HCT116 (cell line): ENCODE measurements around the gene PTPN1. TPM values are rescaled to one million over a fixed set of nuclear protein-coding genes. Genes with fewer than 3 reads are reported as not detected.
A peak's percentile ranks its signal among the peaks of the same experiment; 100 is the strongest.
"Not testable (repeated sequence)": the region's sequence is repeated elsewhere in the genome, so short reads cannot be mapped to it uniquely, and the experiment has no call there.

Experiments used
- ATAC-seq: fragments of 200-7000 bp; cut with Tn5 transposase; 2 replicates; pipeline ENCODE4 v1.9.1; 2020; ENCODE audit warnings: mild to moderate bottlenecking, moderate library complexity
- BruUV-seq: library from RNA; stranded (reverse); fragments of 400-500 nt; replicated peaks from 2 replicates; lab custom pipeline; 2021; lab: Mats Ljungman, UMichigan
- CTCF ChIA-PET: fragments of 300-600 bp; sonication (Branson Sonifier 250); formaldehyde crosslinking; loops from one replicate; lab custom pipeline; 2021; ENCODE audit warnings: antibody characterized with exemption; lab: Charles Lee
- POLR2A ChIA-PET: fragments of 300-600, 350-600 bp; sonication (Branson Sonifier 250); formaldehyde crosslinking; loops from one replicate; lab custom pipeline; 2021; ENCODE audit warnings: antibody characterized with exemption; lab: Charles Lee
- RAD21 ChIA-PET, 2 experiments: fragments of 300-600 bp; sonication (Branson Sonifier 250); formaldehyde crosslinking; loops; one replicate each; lab custom pipeline; 2023; ENCODE audit warnings: low total read pairs in 2 of 2; ENCODE audit not compliant: uncharacterized antibody in 2 of 2, unreplicated experiment in 2 of 2, low non-redundant PET in 1 of 2; lab: Charles Lee
- DNase-seq: peaks from one replicate; pipeline ENCODE4 v3.0.0-alpha.2; 2010; ENCODE audit warnings: low read depth, low spot score
- H2AFZ ChIP-seq: fragments of 200-600 bp; shearing (Covaris generic), sonication (generic); 2 replicates; pipeline ENCODE4 v1.6.1; 2017; ENCODE audit warnings: low read depth, mixed run types, mixed read lengths, antibody characterized with exemption, low read length; ENCODE audit not compliant: poor library complexity, severe bottlenecking
- H3K27ac ChIP-seq: 2 replicates; pipeline ENCODE4 v1.5.1; 2012; ENCODE audit warnings: low read depth, low read length
- H3K27me3 ChIP-seq: fragments of 200-600 bp; sonication (generic); 2 replicates; pipeline ENCODE4 v1.6.1; 2016; ENCODE audit warnings: mixed run types, low read length, mixed read lengths; ENCODE audit not compliant: insufficient read depth
- H3K36me3 ChIP-seq, 2 experiments: fragments of 200-500 bp in 1 of 2; fragments of 200-600 bp in 1 of 2; sonication (Bioruptor generic) in 1 of 2; sonication (generic) in 1 of 2; 2 replicates each; pipeline versions ENCODE4 v1.5.1 to v1.6.1; 2014 to 2016; ENCODE audit warnings: low read length in 2 of 2, inconsistent platforms in 1 of 2, mixed read lengths in 1 of 2, mixed run types in 1 of 2; ENCODE audit not compliant: insufficient read depth in 2 of 2, control insufficient read depth in 1 of 2
- H3K4me1 ChIP-seq, 2 experiments: fragments of 200-600 bp in 1 of 2; sonication (generic) in 1 of 2; 2 replicates each; pipeline versions ENCODE4 v1.5.1 to v1.6.1; 2012 to 2017; ENCODE audit warnings: low read length in 2 of 2, inconsistent platforms in 1 of 2, mild to moderate bottlenecking in 1 of 2, mixed read lengths in 1 of 2, mixed run types in 1 of 2, moderate library complexity in 1 of 2; ENCODE audit not compliant: insufficient read depth in 2 of 2, control insufficient read depth in 1 of 2
- H3K4me2 ChIP-seq: fragments of 200-600 bp; sonication (generic); 2 replicates; pipeline ENCODE4 v1.6.1; 2017; ENCODE audit warnings: mixed run types, low read length, mixed read lengths
- H3K4me3 ChIP-seq, 2 experiments: fragments of 200-600 bp in 1 of 2; sonication (generic) in 1 of 2; replicated peaks in 1 of 2; 2 replicates each; pipeline ENCODE4 v1.5.1; 2011 to 2016; ENCODE audit warnings: low read length in 2 of 2, control low read depth in 1 of 2, low read depth in 1 of 2, mild to moderate bottlenecking in 1 of 2, mixed read lengths in 1 of 2, mixed run types in 1 of 2
- H3K79me2 ChIP-seq: fragments of 200-600 bp; sonication (generic); 2 replicates; pipeline ENCODE4 v1.6.1; 2017; ENCODE audit warnings: mild to moderate bottlenecking, mixed run types, low read length, moderate library complexity, mixed read lengths; ENCODE audit not compliant: insufficient read depth
- H3K9ac ChIP-seq: fragments of 200-600 bp; sonication (generic); 2 replicates; pipeline ENCODE4 v1.6.1; 2016; ENCODE audit warnings: low read length, mixed read lengths
- H3K9me2 ChIP-seq: fragments of 200-600 bp; sonication (generic), shearing (Covaris generic); 2 replicates; pipeline ENCODE4 v1.6.1; 2017; ENCODE audit warnings: mixed run types, mild to moderate bottlenecking, moderate library complexity; ENCODE audit not compliant: insufficient read depth
- H3K9me3 ChIP-seq, 2 experiments: fragments of 200-500 bp in 1 of 2; fragments of 200-600 bp in 1 of 2; sonication (Bioruptor generic) in 1 of 2; sonication (generic) in 1 of 2; 2 replicates each; pipeline ENCODE4 v1.6.1; 2014 to 2017; ENCODE audit warnings: low read length in 2 of 2, mixed read lengths in 2 of 2, inconsistent platforms in 1 of 2, low read depth in 1 of 2, mild to moderate bottlenecking in 1 of 2, mixed run types in 1 of 2, moderate library complexity in 1 of 2; ENCODE audit not compliant: control insufficient read depth in 1 of 2, insufficient read depth in 1 of 2
- H4K20me1 ChIP-seq: fragments of 200-600 bp; sonication (generic), shearing (Covaris generic); 2 replicates; pipeline ENCODE4 v1.6.1; 2017; ENCODE audit warnings: mixed run types, mild to moderate bottlenecking, moderate library complexity; ENCODE audit not compliant: insufficient read depth
- CBX3 ChIP-seq: IDR thresholded peaks from 2 replicates; pipeline ENCODE4 v1.6.1; 2012; ENCODE audit warnings: low read depth
- EZH2phosphoT487 ChIP-seq: fragments of 200-600 bp; IDR thresholded peaks from 2 replicates; pipeline ENCODE4 v1.6.1; 2018; ENCODE audit warnings: antibody characterized with exemption, borderline replicate concordance
- POLR2AphosphoS5 ChIP-seq: IDR thresholded peaks from 2 replicates; pipeline ENCODE4 v1.6.1; 2011; ENCODE audit warnings: mild to moderate bottlenecking, low read depth, low read length, moderate library complexity
- RAD21 ChIP-seq: IDR thresholded peaks from 2 replicates; pipeline ENCODE4 v1.6.1; 2012; ENCODE audit warnings: low read depth, mild to moderate bottlenecking
- SP1 ChIP-seq: IDR thresholded peaks from 2 replicates; pipeline ENCODE4 v1.6.1; 2012; ENCODE audit warnings: low read depth
- SRF ChIP-seq: IDR thresholded peaks from 2 replicates; pipeline ENCODE4 v1.6.1; 2012; ENCODE audit warnings: low read depth
- intact Hi-C: fragments of 100-400 bp; cut with micrococcal nuclease; formaldehyde crosslinking; loops from 2 replicates; pipeline ENCODE4 v1.10.0; 2022
- total RNA-seq: library from RNA; stranded (reverse); gene quantifications from one replicate; pipeline ENCODE4 v1.2.1, GENCODE V29; 2021; ENCODE audit not compliant: unreplicated experiment
- TF ChIP-seq, protein P1 (sequence below): IDR thresholded peaks from 2 replicates; pipeline ENCODE4 v1.6.1; 2012

The PTPN1 gene
- total RNA-seq, 1 experiment from 2014 or later, result 47.5 TPM

- Histone ChIP-seq H3K9me2 (no peaks in the 10 kb centered on the region), H3K27ac (peak overlapping the region; percentile 93; the same call in 1 of the 2 replicates), H3K4me1 (peaks cover 90 to 99% of the 10 kb centered on the region in 2 experiments), H2AFZ (no peak overlapping the region), H3K4me3 (no peak overlapping the region), H3K79me2 (peaks cover 87% of the 10 kb centered on the region), H4K20me1 (no peaks in the 10 kb centered on the region), H3K9ac (peak overlapping the region; percentile 63), H3K27me3 (no peaks in the 10 kb centered on the region), H3K36me3 (no peaks in the 10 kb centered on the region), H3K9me3 (no peaks in the 10 kb centered on the region), H3K4me2 (peak overlapping the region; percentile 84)
- no peak for DNase-seq
- TF ChIP-seq POLR2AphosphoS5, result no peak
- no peak for TF ChIP-seq EZH2phosphoT487
- no peak for TF ChIP-seq CBX3
- TF ChIP-seq, protein P1, sequence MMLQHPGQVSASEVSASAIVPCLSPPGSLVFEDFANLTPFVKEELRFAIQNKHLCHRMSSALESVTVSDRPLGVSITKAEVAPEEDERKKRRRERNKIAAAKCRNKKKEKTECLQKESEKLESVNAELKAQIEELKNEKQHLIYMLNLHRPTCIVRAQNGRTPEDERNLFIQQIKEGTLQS, result no peak
- no peak for TF ChIP-seq RAD21
- TF ChIP-seq SRF, result no peak
- no peak for ATAC-seq
- intact Hi-C loops, result no loop called here
- CTCF ChIA-PET, result interaction anchor here (0.7 to 1.4 kb wide), 2 partner anchors 54 to 60 kb away, joined by 3 to 7 read pairs; no protein-coding TSS in a partner anchor
- POLR2A ChIA-PET, result no interaction called here
- RAD21 ChIA-PET, result no interaction called here
- BruUV-seq, result no TSS peak
Observed at GRCh38 chr20:50538276-50538675, 28.1 kb downstream of the PTPN1 start.

DNA sequence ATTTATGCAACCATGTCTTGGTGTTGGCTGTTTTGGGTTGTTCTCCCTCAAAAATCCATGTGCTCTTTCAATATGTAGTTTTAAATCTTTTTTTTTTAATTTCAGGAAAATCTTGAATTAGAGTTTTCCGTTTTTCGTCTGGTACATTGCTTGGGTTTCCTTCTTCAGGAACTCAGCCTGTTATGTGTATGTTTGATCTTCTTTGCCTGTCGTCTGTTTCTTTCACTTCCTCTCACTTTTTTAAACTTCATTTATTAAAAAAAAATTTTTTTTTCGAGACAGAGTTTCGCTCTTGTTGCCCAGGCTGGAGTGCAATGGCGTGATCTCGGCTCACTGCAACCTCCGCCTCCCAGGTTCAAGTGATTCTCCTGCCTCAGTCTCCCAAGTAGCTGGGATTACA is 29.6 kb downstream of the PTPN1 start:
- H4K20me1 ChIP-seq, DNase-seq, H3K27me3 ChIP-seq, H3K36me3 ChIP-seq, POLR2A ChIA-PET, H2AFZ ChIP-seq, ATAC-seq, H3K9me2 ChIP-seq, RAD21 ChIA-PET, BruUV-seq, H3K9me3 ChIP-seq: not testable (repeated sequence)
- Histone ChIP-seq H3K79me2 (peaks cover 87% of the 10 kb centered on the region), H3K9ac (peak overlapping the region; percentile 63), H3K4me1 (peaks cover 93 to 98% of the 10 kb centered on the region in 2 experiments), H3K4me3 (peak overlapping the region in 1 of 2 experiments; percentile 45; a peak in 1 of 4 replicates), H3K27ac (peak overlapping the region; percentile 93), H3K4me2 (peak overlapping the region; percentile 84)
- 0 out of 2 replicates have a peak, but pooled peaks have one; percentile 11 for TF ChIP-seq SP1
- intact Hi-C loops, result loop anchor here (2.0 kb wide), 1 partner anchor 21 kb away; no protein-coding TSS in a partner anchor
- CTCF ChIA-PET, result interaction anchor here (0.8 to 1.0 kb wide), 2 partner anchors 14 to 49 kb away, joined by 3 read pairs; no protein-coding TSS in a partner anchor
